ENCODE measurements around the gene ABRAXAS1.
A peak's percentile ranks its signal among the peaks of the same experiment; 100 is the strongest.
"Not testable (repeated sequence)": the region's sequence is repeated elsewhere in the genome, so short reads cannot be mapped to it uniquely, and the experiment has no call there.

Gene ABRAXAS1

DNA sequence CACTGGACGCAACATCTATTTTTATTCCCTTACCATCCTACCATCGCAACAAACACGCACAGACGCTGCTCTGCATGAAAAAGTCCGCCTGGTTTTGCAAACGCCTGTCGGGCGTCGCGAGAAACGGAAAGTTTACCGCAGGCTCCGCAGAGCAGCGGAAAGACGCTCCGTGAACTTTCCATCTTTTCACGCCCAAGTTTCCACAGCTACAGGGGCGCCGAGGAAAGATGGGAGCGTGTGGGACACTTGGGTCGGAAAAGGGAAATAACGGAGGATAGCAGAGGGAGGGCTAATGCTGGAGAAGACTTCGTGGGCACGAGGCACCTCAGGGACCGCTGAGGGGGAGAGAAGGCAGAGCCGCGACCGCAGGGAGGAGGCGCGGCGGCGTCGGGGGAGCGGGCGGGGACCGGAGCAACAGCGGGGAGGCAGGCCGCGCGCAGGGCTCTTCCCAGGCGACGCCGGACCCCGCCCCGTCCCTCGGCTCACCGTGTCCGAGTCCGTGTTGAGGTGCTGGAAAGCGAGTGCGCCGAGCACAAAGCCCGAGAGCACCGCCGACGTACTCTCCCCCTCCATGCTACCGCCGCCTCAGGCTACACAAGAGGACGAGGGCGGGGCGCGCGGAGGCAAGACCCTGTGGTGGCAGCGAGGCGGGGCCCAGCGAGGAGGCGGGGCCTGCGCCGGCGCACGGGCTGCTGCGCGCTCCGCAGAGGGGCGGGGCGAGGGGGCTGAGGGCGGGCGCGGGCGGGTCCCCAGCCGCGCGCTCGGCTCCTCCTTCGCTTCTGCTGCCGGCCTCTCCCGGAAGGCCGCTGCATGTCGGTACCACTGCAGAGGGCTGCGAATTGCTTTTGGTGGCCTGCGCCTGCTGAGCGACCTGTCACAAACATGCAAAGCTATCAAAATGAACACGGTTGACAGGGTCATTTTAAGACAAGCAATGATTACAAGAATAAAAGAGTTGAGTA lies at the start of gene ABRAXAS1:
ABRAXAS1 (minus strand) TSS at position 601 of the 962 bp plus-strand sequence; CDS start at position 573, 28 bp downstream.
- DNase-seq: peak; percentile 92

- no peak for DNase-seq
Measured at GRCh38 chr4:83527671-83528070, 42.8 kb upstream of the ABRAXAS1 start.

DNA sequence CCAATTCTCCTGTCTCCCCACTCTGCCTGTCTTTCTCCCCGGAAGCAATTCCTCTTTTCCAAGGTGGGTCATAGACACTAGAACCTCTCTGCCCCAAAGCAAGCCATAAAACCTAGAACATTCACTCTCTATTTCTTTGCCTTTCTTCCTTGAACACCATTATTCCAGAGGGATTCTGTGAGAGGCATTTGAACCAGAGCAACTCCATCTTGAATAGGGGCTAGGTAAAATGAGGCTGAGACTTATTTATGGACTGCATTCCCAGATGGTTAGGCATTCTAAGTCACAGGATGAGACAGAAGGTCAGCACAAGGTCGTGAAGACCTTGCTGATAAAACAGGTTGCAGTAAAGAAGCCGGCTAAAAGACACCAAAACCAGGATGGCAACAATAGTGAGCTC lies 37.3 kb upstream of the ABRAXAS1 start:
- DNase-seq: no peak

- DNase-seq: no peak
Measured at GRCh38 chr4:83516042-83516772, 31.3 kb upstream of the ABRAXAS1 start.

DNA sequence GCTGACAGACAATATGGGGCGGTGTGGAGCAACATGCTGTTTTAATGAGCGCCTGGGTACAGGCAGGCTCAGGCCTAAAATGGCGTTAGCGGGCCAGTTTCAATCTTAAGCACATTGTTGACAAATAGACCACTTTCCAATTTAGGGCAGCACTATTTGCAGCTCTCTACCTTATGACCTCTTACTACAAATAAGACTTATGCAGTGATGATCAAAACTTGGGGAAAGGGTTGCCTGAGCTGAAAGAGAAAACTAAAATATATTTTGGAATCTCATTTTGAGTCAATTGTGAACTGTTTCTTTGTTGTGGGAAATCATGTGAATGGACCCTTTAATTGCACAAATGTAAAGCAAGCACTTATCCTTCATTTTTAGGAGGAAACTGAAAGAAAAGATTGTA lies 25.5 kb upstream of the ABRAXAS1 start:
- no peak for DNase-seq

GRCh38 chr4:83509156-83509585 lies 24.3 kb upstream of the ABRAXAS1 start:
- peak; percentile 47 for DNase-seq

- DNase-seq: no peak
Measured at GRCh38 chr4:83504996-83505395, 20.1 kb upstream of the ABRAXAS1 start.

DNA sequence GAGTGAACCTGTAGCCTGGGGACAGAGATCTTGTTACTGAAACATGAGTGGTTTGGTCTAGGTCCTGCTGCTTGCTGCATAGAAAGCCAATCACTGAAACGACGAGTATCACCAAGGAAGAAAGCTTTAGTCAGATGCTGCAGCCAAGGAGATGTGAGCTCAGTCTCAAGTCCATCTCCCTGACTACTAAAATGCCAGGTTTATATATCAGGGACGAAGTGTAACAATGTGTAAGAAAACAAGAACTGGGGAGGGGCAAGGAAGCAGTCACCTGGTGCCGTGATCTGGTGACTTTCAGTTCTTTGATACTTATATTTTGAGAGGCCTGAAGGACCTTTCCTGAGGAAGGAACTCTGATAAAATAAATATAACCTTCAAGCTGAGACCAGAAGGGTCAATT lies 19.6 kb upstream of the ABRAXAS1 start:
- DNase-seq: no peak

DNA sequence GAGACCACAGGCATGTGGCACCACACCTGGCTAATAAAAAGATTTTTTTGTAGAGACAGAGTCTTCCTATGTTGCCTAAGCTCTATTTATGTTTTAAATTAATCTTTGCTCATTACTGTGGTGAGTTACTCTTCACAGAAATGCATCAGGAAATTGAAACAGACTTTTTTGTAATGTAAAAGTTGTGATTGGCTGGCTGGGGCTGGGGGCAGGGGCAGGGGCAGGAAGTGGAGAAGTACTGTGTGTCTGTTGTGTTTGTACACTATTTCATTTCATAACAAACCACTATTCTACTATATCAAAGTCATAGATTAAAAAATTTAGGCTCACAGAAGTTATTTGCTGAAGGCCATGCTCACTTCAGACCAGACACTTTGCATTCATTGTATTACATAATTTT lies 19.1 kb upstream of the ABRAXAS1 start:
- no peak for DNase-seq

DNA sequence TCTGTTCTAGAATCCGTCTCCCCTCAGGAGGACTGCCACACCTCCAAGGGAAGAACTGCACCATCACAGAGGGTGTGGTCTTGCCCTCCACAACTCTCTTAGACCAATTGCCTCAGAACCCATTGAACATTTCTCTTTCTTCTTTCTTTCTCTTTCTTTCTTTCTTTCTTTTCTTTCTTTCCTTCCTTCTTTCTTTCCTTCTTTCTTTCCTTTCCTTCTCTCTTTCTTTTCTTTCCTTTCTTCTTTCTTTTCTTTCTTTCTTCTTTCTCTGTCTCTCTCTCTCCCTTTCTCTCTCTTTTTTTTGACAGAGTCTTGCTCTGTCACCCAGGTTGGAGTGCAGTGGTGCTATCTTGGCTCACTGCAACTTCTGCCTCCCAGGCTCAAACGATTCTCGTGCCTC lies 16.8 kb upstream of the ABRAXAS1 start:
- DNase-seq: not testable (repeated sequence)

DNA sequence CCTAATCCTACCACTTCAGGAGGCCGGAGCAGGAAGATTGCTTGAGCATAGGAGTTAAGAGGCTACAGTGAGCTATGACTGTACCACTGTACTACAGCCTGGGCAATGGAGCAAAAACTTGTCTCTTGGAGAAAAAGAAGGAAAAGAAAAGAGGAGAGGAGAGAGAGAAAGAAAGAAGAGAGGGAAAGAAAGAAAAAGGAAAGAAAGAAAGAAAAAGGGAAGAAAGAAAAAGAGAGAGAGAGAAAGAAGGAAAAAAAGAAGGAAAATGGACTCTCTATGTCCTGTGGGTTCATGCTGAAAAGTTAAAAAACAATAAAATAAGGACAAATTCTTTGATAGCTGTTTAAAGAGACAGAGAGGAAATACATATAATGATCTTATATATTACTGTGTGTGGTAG lies 13.3 kb upstream of the ABRAXAS1 start:
- DNase-seq: no peak

DNA sequence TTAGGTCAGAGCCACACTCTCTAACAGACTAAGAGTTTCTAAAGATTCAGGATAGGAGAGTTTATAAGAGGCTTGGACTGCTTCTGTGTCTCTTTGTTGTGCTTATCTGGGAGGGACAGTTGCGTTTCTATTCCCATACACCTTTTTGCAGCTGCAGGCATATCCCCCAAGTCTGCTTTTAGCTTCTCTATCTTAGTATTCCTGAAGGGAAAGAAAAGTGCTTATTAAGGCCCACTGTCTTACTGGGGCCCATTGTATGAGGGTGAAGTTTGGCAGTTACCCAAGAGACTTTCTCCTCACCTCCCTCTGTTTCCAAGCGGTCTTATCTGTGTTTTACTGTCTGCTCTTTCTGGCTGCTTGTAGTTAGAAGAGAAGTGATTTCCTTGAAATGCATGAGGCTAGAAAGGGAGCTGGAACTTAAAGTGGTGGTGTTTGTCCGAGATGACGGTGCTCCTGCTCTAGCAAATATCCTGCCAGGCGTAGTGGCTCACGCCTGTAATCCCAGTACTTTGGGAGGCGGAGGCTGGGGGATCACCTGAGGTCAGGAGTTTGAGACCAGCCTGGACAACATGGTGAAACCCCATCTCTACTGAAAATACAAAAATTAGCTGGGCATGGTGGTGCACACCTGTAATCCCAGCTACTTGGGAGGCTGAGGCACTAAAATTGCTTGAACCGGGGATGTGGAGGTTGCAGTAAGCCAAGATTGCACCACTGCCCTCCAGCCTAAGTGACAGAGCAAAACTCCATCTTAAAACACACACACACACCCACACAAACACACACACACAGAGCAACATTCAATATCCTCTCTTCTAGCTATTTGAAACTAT lies 11.4 kb upstream of the ABRAXAS1 start:
- DNase-seq: not testable (repeated sequence)

DNA sequence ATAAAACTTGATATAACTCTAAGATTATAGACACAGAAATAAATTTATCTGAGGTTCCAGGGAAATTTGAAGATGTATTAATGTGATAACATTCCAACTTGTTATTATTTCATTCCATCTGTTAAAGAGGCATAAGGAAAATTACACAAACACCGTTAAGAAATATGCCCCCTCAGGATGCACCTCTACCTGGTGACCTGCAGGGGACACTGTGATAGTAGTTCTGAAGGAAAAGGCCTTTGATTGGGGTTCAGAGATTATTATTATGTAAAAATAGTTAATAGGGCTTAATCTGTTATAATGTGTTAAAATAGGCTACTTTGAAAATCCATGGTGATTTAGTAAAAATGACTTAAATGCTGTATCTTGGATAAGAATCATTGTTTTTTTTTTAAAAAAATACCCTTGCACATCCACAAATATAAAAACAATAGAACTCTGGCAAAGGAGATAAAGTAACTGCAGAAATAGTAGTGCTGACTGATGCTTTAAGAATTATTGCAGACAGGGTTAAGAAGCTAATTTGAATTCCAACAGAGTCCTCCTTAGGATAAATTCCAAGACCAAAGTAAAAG lies 6.1 kb upstream of the ABRAXAS1 start:
- DNase-seq: no peak

GRCh38 chr4:83489711-83490326 lies 4.9 kb upstream of the ABRAXAS1 start:
- no peak for DNase-seq

DNA sequence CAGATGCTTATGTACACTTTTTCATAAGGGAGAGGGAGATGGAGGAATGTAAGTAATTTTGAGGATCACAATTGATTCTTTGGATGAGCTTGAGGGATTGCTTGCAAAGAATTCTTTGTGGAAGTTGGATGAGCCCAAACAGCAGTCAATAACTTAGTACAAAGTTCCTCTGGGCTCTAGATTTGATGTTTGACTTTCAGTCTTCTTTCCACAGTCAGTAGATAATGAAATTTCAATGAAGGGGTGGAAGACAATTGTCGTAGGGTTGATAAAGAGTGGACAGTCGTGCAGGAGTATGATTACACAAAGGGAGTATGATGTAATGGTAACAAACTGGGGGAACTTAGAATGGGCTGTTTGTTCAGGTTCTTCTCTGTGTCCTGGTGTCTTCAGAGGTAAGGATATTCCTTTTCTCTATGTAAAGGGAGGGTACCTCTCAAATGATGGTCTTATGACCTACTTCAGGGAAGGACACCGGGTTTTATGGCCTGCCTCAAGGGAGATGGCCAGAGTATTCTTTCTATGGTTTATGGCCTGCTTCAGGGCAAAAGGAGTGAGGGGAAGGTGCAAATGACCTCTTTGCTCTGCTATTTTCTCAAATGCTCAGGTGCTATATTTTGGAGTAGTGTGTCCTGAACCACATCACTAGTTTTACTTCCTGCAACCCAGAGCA lies 1.7 kb upstream of the ABRAXAS1 start:
- DNase-seq: no peak

GRCh38 chr4:83473966-83474365 lies 10.9 kb downstream of the ABRAXAS1 start:
- no peak for DNase-seq

DNA sequence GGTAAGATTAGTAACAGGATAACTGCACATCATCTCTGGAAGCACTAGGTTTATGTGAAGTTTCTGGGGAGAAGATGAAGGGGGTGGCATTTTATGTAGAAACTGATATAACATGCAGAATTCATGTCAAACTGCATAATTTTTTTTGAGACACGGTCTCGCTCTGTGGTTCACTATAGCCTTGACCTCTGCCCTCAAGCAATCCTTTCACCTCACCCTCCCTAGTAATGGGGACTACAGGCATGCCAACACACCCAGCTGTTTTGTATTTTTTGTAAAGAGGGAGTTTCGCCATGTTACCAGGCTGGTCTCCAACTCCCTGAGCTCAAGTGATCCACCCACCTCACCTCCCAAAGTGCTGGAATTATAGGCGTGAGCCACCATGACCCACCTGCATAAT lies 11.5 kb downstream of the ABRAXAS1 start:
- no peak for DNase-seq

- DNase-seq: no peak
Measured at GRCh38 chr4:83456184-83456501, 28.8 kb downstream of the ABRAXAS1 start.

- peak; percentile 97 for DNase-seq
Measured at GRCh38 chr4:83455281-83456183, 29.4 kb downstream of the ABRAXAS1 start, which contains the start of the genes HELQ and MRPS18C. Gene HELQ, minus strand, starts transcription at chr4:83455823. Its CDS starts 130 bp downstream, at chr4:83455693. Gene MRPS18C, plus strand, starts transcription at chr4:83456058. Its CDS starts 20 bp downstream, at chr4:83456078.

DNA sequence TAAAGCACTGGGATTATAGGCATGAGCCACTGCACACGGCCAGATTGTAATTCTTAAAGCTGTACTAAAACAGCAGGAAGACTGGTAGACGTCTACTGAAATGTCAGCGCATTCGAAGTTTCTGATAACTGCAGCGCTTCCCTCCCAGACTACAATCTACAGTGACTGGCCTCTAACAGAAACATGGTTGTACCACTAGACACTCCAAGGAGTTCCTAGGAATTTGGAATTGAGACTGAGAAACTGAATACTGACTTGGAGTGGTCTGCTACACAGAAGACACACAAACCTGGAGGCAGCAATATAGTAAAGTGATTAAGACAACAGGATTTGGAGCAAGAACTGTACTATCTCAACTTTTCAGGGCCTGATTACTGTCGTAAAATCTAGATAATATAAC lies 30.2 kb downstream of the ABRAXAS1 start:
- DNase-seq: no peak
